ENCODE measurements around the gene TEN1. TPM values are rescaled to one million over a fixed set of nuclear protein-coding genes. Genes with fewer than 3 reads are reported as not detected.

The TEN1 gene
- total and polyA plus RNA-seq, 2 donors (not counting 1 experiment from before 2014, with no cell fraction given): 19.8 to 34.5 TPM

- POLR2A ChIA-PET: no interaction called here
- H3K9ac ChIP-seq (ENCODE audit: low read length): no peak within 1 kb of the TSS
These were observed 48.3 kb downstream of the TEN1 start, which contains the start of gene EVPL for GRCh38 chr17:76027159-76027839. TSS of gene EVPL (minus strand) at chr17:76027306. CDS start at chr17:76027198, 108 bp downstream.

More at GRCh38 chr17:76027159-76027839, 48.3 kb downstream of the TEN1 start, which contains the start of gene EVPL:
- CTCF ChIA-PET: interaction anchor here (0.7 to 1.0 kb wide), 3 partner anchors 13 to 175 kb away, joined by 3 read pairs; no protein-coding TSS in a partner anchor
- TF ChIP-seq CTCF (IDR thresholded peaks at IDR 0.05) (no peak), EZH2 (IDR thresholded peaks at IDR 0.05; ENCODE audit: borderline replicate concordance, insufficient read depth, low read depth, low read length, poor library complexity, severe bottlenecking) (no peak)
- H3K27ac ChIP-seq (ENCODE audit: low read length in 2 of 2): no peak within 1 kb of the TSS
- no peaks in the 10 kb centered on the region for H3K27me3 Mint-ChIP-seq
- H3K27ac Mint-ChIP-seq: no peak within 1 kb of the TSS
- H3K4me3 ChIP-seq (ENCODE audit: control extremely low read depth in 1 of 5, extremely low read depth in 1 of 5, insufficient read depth in 1 of 5, low read depth in 2 of 5, low read length in 4 of 5): no peak within 1 kb of the TSS
- no peaks in the 10 kb centered on the region for H3K79me2 ChIP-seq (ENCODE audit: control insufficient read depth, insufficient read depth, low read length)
- no peak within 1 kb of the TSS for H3K4me2 ChIP-seq (replicated peaks; ENCODE audit: low read depth, low read length, poor library complexity, severe bottlenecking)
- DNase-seq (no peak), ATAC-seq (ENCODE audit: low read depth) (no peak)
- WGBS (ENCODE audit: insufficient coverage): 90% methylated on average over 10 of the region's 24 CpGs
- intact Hi-C loops (cut with micrococcal nuclease): no loop called here
- peaks cover 0 to 2% (median 0%) of the 10 kb centered on the region in 4 experiments for H3K27me3 ChIP-seq (replicated peaks in 1 of 4; ENCODE audit: control extremely low read depth in 1 of 4, control insufficient read depth in 3 of 4, insufficient read depth in 4 of 4, low read length in 3 of 4)
- H2AFZ ChIP-seq (ENCODE audit: insufficient read depth, low read depth, low read length, poor library complexity, severe bottlenecking): no peak within 1 kb of the TSS
- H3K4me1 Mint-ChIP-seq: peaks cover 8% of the 10 kb centered on the region
- no peaks in the 10 kb centered on the region for H3K36me3 ChIP-seq (replicated peaks in 1 of 2; ENCODE audit: control extremely low read depth in 1 of 2, control insufficient read depth in 1 of 2, extremely low read depth in 1 of 2, insufficient read depth in 2 of 2, low read length in 1 of 2)
- H3K4me1 ChIP-seq (ENCODE audit: control insufficient read depth in 2 of 2, insufficient read depth in 2 of 2, low read length in 2 of 2): peaks cover 8 to 9% of the 10 kb centered on the region in 2 donors
- no peaks in the 10 kb centered on the region for H3K9me3 Mint-ChIP-seq (ENCODE audit: insufficient read depth)
- no peak within 1 kb of the TSS for H3K4me3 Mint-ChIP-seq
- no peaks in the 10 kb centered on the region for H3K9me3 ChIP-seq (ENCODE audit: control extremely low read depth in 1 of 3, control insufficient read depth in 2 of 3, insufficient read depth in 1 of 3, low read length in 2 of 3)
- H4K20me1 ChIP-seq (ENCODE audit: control insufficient read depth, insufficient read depth, low read length, poor library complexity, severe bottlenecking): no peaks in the 10 kb centered on the region
